HG02642 (cell line): ENCODE data around the gene AKT1S1.

Experiments
- ATAC-seq: cut with Tn5 transposase; IDR thresholded peaks from one replicate; pipeline ENCODE4 v1.9.1; 2021; ENCODE audit warnings: mild to moderate bottlenecking; ENCODE audit not compliant: unreplicated experiment, poor library complexity

Gene AKT1S1

DNA sequence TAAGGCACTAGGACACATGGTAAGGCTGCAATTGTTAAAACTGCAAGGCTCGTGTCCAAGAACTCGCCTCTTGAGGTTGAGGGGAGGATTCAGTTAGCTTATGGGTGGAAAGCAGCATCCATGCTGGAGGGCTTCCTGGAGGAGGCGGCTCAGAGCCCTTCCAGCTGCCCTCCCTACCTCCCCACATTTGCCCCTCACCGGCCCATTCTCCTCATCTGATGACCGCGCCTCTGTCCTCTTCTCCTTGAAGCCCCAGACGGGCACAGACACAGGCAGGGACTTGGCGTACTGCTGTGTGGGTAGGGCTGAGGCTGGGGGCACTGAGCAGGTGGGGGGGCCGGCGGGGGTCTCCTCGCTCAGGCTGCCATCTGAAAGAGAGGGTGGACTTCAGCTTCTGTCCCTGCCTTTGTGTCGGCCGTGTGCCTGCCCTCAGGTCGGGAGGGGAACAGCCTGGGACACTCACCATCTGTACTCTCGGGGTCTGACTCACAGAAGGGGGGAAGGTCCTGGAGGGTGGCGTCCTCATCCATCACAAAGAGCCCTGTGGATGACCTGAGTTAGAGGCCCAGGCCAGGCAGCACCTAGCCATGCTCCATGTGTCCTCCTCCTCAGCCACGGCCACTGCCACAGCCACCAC lies 5.7 kb downstream of the AKT1S1 start:
- ATAC-seq, result no peak

DNA sequence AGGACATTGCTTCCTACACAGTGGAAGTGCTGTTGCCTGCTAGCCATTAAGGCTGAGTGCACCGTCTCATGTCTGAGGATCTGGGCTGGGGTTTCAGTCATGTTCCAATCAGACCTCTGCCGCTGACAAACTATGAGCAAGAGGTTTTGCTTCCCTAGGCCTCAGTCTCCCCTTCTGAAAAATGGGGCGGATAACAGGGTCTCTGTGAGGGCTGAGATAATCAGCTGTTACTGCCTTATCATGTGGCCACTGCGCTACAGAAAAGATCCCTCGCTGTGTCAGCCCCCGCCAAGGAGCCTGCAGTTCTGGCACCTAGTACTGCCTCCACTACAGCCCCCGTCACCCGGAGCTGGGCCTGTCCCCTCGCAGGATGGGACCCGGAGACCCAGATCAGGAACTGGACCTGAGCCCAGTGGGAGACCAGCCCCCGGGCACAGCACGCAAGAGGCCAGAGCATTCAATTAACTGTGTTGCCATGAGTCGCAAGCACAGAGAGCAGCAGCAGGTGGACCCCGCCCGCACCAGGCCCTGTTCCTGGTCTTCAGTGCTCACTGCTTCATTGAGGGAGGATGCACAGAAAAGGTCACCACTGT lies 6.8 kb downstream of the AKT1S1 start:
- no peak for ATAC-seq

- ATAC-seq, result peak; percentile 74
These were observed 7.5 kb downstream of the AKT1S1 start for GRCh38 chr19:49869484-49870308.

DNA sequence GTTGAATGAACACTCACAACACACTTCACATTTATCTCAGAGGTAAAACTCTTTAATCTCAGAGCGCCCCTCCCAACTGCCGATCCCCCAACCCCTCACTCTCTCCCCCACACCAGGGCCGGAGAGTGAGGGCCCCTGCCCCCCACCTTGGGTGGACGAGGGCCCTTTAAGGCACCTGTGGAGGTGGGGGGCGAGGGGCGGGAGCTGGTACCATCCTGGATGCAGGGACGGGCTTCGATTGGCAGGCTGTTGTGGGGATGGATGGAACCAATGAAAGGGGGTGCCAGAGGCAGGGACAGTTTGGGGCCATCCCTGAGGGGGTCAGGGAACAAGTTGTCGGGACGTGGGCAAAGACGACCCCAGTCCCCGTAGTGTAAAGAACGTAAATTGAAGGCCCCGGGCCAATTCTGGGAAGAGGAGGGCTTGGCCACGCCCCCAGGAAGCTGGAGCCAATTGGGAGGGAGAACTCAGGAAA lies 8.1 kb downstream of the AKT1S1 start:
- ATAC-seq, result peak; percentile 15

DNA sequence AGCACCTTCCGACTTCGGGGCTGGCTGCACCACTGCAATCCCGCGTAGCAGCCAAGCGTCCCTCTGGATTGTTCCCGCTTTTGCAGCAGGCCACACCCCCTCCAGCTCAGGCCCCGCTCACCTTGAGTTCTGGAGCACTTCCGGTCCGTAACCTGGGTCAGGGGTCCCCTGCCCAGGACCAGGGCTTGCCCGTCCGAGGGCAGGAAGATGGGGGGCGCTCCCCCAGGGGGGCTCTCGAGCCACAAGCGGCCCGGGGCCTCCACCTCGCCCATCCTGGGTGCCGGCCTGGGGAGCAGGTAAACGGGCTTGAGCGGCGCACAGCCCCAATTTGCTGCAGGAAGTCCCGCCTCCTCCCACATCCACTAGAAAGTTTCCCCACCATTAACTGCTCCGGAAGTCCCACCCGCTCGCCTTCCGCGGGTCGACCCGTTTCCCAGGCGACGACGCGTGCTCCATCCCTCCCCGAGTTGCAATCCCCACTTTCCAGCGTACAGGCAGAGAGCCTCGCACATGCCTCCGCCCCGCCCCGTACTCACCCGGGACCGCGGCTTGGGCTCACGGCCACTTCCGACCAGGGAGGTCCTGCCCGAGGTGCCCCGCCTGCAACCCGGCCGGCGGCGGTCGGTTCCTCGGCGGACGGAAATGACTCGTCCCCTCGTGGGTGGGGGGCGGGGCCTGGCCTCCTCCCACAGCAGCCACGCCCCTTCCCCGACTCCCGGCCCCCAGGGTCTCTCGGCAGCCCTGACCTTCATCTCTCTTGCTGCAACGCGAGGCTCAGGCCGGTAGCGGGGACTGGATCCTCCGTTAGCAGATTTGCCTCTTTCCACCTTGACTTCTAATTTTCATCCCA lies 10.0 kb downstream of the AKT1S1 start, which contains the start of gene PNKP:
TSS of gene PNKP (minus strand) at position 644 of the 850 bp plus-strand sequence. CDS start at position 272, 372 bp downstream.
- ATAC-seq, result peak; percentile 47

- no peak for ATAC-seq
These were observed 12.3 kb downstream of the AKT1S1 start for GRCh38 chr19:49864890-49865289.

DNA sequence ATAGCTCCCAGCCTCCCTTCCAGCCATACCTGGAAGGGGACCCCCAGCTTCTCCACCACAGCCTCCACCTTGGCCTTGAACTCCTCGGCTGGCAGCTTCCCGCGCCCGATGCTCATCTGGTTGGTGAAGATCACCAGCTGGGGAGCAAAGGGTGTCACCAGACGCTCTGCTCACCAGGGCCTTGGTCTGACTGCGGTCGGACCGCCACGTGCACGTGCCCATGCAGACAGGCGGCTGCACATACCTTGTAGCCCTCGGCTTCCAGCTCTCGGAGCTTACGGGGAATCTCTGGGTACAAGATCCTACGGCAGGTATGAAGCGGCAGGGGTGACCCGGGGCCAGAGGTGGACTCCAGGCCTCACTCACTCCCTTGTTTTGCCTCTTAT lies 13.2 kb downstream of the AKT1S1 start:
- ATAC-seq, result no peak

- no peak for ATAC-seq
These were observed 13.8 kb downstream of the AKT1S1 start for GRCh38 chr19:49863254-49863934.

DNA sequence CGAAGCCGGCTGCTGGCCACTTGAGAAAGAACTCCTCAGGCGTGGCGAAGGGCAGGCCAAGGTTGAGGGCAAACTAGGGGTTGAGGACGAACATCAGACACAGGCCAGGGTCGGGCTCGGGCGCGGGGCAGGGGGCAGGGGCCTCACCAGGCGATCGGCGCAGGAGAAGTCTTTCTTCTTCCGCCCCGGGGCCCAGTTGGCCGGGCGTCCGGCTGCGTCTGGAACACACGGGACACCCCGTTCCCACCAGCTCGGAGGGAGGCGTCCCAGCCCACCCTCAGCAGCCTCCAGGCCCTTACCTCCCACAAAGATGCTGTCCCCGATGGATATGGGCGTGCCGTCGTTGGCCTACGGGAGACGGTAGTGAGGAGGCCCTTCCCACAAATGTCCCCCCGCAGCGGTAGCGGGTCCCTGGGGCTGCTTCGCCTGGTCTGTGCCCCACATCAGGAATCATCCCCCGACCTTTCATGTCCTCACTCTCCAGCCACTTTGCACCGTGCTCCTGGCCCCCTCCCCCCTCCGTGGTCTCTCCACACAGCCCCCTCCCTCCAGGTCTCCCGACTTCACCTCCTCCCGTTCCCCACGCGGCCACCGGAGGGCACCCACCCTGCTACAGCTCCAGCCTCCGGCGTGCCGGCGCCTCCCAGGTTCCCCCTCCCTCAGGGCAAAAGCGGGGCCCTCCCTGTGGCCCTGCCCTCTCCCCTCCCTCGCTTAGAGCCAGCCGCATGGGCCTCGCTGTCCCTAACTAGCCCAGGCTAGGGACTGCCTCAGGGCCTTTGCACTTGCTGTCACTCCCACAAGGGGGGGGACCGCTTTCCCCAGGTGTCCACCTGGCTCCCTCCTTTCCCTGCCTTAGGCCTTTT lies 14.5 kb downstream of the AKT1S1 start:
- no peak for ATAC-seq

DNA sequence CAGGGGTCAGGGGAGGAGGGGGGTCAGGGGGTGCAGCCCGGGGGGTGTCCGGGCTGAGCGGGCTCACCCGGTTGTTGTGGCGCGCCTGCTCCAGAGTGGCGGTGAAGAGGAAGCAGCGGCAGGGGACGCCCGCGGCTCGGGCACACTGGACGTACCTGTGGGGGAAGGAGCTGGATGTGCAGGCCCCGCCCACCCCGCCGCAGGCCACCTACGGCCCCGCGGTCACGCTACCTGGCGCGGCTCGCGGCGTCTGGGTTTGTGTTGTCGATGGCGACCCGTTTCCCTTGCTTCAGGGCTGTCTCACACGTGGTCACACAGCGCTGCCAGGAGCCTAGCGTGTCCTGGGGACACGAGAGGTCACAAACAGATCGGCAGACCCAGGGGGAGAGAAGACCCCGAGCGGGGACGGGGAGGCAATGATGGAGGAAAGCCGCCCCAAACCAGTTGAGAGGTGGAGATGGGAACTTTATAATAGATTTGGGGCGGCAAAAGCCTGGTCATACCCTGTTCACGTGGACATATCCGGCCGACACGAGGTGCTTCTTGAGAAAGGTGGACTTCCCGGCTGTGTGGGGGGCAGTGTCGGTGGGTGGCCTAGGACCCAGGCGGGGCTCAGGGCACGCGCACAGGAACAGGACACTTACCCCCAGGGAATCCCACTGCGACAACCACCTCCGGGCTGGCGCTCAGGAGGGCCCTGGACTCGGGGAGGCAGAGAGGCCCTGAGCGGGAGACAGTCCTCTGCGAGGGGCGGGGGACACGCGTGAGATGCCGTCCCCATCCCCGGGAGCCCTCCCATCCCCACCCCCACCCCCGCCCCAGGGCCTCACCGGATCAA lies 15.4 kb downstream of the AKT1S1 start:
- ATAC-seq, result no peak

GRCh38 chr19:49861107-49861506 lies 16.0 kb downstream of the AKT1S1 start:
- no peak for ATAC-seq

DNA sequence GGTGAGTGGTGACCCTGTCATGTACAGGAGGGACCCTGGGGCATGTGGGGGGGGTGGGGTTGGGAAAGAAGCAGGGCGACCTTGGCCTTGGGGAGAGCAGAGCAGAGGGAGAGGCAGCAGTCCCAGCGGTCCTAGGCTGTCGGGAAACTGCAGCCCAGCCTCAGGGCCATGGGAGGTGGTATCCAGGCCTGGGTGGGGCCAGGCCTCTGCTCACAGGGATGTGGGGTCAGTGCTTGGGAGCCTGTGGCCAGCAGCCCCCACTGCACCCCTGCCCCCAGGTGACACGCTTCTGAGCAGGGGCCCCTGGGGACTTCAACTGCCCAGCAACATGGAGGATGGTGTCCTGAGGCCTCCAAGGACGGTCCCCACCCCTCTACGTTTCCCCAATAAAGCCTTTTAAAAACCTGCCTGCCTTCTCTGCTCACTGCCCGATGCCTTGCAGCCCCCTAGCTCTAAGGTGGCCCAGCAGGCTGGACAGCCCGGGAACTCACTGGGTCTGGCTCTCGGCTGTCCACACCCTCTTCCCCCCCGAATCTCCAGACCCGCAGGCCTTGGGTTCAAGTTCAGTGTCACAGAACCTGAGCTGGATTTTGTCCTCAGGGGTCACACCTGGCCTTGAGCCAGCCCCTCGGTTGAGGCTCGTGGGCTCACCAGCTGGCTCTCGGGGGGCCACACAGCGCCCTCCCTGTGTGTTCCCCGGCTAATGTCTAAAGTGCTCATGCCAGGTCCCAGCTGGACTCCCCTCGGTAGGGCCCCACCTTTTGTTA lies 16.6 kb downstream of the AKT1S1 start:
- ATAC-seq, result no peak

DNA sequence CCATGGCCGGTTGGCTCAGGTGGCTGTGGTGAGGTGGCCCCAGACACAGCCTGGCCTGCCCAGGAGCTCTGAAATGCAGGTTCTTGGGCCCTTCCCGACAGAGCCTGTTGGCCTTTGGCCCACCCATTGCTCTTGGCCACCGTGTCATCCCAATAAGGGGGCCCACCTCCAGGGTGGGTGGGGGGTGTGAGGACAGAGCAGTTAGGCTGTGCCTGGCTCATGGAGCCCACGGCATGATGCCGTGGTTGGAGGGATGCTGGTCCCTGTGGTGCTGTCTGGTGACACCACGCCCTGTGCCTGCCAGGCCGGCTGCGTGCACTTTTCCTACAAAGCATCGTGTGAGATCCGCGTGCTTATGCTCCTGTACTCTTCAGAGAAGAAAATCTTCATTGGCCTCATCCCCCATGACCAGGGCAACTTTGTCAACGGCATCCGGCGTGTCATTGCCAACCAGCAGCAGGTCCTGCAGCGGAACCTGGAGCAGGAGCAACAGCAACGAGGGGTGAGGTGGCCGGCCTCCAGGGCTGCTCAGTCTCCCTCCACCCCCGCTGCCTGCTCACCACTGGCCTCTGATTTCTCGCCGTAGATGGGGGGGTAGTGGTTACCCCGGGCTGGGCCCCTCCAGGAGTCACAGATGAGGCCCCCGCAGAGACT lies 17.3 kb downstream of the AKT1S1 start:
- no peak for ATAC-seq

DNA sequence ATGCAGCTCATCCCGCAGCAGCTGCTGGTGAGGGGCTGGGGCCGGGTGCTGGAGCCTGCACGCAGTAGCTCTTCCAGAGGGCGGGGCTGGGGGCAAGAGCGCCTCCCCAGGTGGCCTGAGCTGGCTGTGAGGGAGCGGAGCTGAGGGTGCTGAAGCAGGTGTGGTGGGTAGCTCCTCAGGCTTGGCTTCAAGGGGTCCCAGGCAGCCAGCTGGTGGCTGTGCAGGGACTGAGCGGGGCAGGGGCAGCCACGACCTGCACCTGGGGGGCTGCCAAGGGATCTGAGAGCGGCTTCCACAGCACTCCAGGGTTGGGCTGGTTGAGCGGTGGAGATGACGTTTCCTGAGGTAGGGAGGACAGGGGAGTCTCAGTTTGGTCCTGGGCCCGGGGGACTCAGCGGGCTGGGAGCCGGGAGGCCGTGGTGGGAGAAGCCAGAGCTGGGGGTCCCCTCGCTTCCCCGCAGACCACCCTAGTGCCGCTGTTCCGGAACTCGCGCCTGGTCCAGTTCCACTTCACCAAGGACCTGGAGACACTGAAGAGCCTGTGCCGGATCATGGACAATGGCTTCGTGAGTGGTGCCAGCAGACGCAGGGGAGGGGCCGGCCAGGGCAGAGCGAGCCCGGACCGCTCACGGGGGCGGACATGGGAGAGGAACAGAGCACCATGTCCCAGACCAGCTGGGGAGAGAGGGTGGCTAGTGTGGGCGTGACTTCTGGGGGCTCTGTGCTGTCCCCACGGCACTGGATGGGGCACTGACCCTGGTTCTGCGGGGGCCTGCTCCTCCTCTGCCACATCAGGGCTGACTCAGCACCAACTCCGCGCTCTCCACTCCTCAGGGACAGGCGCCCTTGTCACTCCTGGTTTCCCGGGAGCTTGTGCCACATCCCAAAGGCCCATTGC lies 18.8 kb downstream of the AKT1S1 start:
- no peak for ATAC-seq

- ATAC-seq, result no peak
These were observed 19.4 kb downstream of the AKT1S1 start for GRCh38 chr19:49857838-49858087.
